Memory B cell (primary cell): ENCODE measurements around the gene ATP5ME.

Experiments used
- ATAC-seq: fragments of 150-1000 bp; cut with Tn5 transposase; 2 replicates; pipeline ENCODE4 v1.10.0; 2021; ENCODE audit warnings: low read depth, mild to moderate bottlenecking, moderate library complexity
- DNase-seq, 2 donors: peaks; one replicate each; pipeline ENCODE4 v3.0.0; 2022; ENCODE audit warnings: low spot score in 2 of 2
- H3K27ac Mint-ChIP-seq: one replicate; pipeline ENCODE4 v1.8.0; 2022; ENCODE audit warnings: mild to moderate bottlenecking, moderate library complexity, mixed read lengths
- H3K27me3 Mint-ChIP-seq: one replicate; pipeline ENCODE4 v1.8.0; 2022; ENCODE audit warnings: mixed read lengths
- H3K36me3 Mint-ChIP-seq: one replicate; pipeline ENCODE4 v1.8.0; 2022; ENCODE audit warnings: mild to moderate bottlenecking, mixed read lengths
- H3K4me1 Mint-ChIP-seq: one replicate; pipeline ENCODE4 v1.8.0; 2022; ENCODE audit warnings: mixed read lengths
- H3K4me3 Mint-ChIP-seq: one replicate; pipeline ENCODE4 v1.8.0; 2022; ENCODE audit warnings: mild to moderate bottlenecking, moderate library complexity, mixed read lengths
- H3K9me3 Mint-ChIP-seq: one replicate; pipeline ENCODE4 v1.8.0; 2022; ENCODE audit warnings: mixed read lengths

ATP5ME gene

GRCh38 chr4:661881-662761 lies 12.0 kb downstream of the ATP5ME start:
- H3K4me3 Mint-ChIP-seq: peak overlapping the region; percentile 85
- H3K27ac Mint-ChIP-seq: peak overlapping the region; percentile 81
- no peak for DNase-seq

GRCh38 chr4:661231-661630 lies 12.8 kb downstream of the ATP5ME start:
- DNase-seq (no peak), ATAC-seq (no peak)
- Mint-ChIP-seq H3K27ac (no peak overlapping the region), H3K36me3 (peaks cover 10% of the 10 kb centered on the region), H3K4me1 (peaks cover 5% of the 10 kb centered on the region), H3K9me3 (peaks cover 4% of the 10 kb centered on the region), H3K27me3 (no peaks in the 10 kb centered on the region), H3K4me3 (no peak overlapping the region)

More at GRCh38 chr4:661881-662761, 12.0 kb downstream of the ATP5ME start:
- Mint-ChIP-seq H3K4me1 (peaks cover 5% of the 10 kb centered on the region), H3K36me3 (peaks cover 10% of the 10 kb centered on the region), H3K27me3 (no peaks in the 10 kb centered on the region), H3K9me3 (peaks cover 4% of the 10 kb centered on the region)
- ATAC-seq: no peak

- Mint-ChIP-seq H3K36me3 (peaks cover 10% of the 10 kb centered on the region), H3K9me3 (peaks cover 4% of the 10 kb centered on the region), H3K27me3 (no peaks in the 10 kb centered on the region), H3K4me1 (peaks cover 5% of the 10 kb centered on the region), H3K4me3 (no peak overlapping the region), H3K27ac (no peak overlapping the region)
- ATAC-seq: no peak
- DNase-seq: no peak
These were observed 13.7 kb downstream of the ATP5ME start for GRCh38 chr4:660401-660800.

- Mint-ChIP-seq H3K4me1 (peaks cover 5% of the 10 kb centered on the region), H3K27me3 (no peaks in the 10 kb centered on the region), H3K27ac (no peak overlapping the region), H3K36me3 (peaks cover 10% of the 10 kb centered on the region), H3K9me3 (peaks cover 4% of the 10 kb centered on the region), H3K4me3 (no peak overlapping the region)
- ATAC-seq (no peak), DNase-seq (no peak)
These were observed 14.2 kb downstream of the ATP5ME start for GRCh38 chr4:659851-660250.

GRCh38 chr4:658681-659667 lies 15.1 kb downstream of the ATP5ME start:
- no peaks in the 10 kb centered on the region for H3K27me3 Mint-ChIP-seq
- no peak overlapping the region for H3K4me3 Mint-ChIP-seq
- ATAC-seq: no peak

GRCh38 chr4:657834-658667 lies 16.0 kb downstream of the ATP5ME start:
- peaks cover under 1% of the 10 kb centered on the region for H3K4me1 Mint-ChIP-seq
- H3K9me3 Mint-ChIP-seq: peaks cover 4% of the 10 kb centered on the region
- H3K27me3 Mint-ChIP-seq: no peaks in the 10 kb centered on the region
- peaks cover 10% of the 10 kb centered on the region for H3K36me3 Mint-ChIP-seq
- H3K4me3 Mint-ChIP-seq: no peak overlapping the region
- DNase-seq: no peak
- H3K27ac Mint-ChIP-seq: no peak overlapping the region
- no peak for ATAC-seq

More at GRCh38 chr4:658681-659667, 15.1 kb downstream of the ATP5ME start:
- DNase-seq: no peak
- H3K9me3 Mint-ChIP-seq: peaks cover 4% of the 10 kb centered on the region
- peaks cover 2% of the 10 kb centered on the region for H3K4me1 Mint-ChIP-seq
- H3K36me3 Mint-ChIP-seq: peaks cover 10% of the 10 kb centered on the region
- H3K27ac Mint-ChIP-seq: no peak overlapping the region

GRCh38 chr4:657338-657833 lies 16.7 kb downstream of the ATP5ME start:
- DNase-seq (no peak), ATAC-seq (no peak)
- Mint-ChIP-seq H3K36me3 (peaks cover 10% of the 10 kb centered on the region), H3K9me3 (peaks cover 4% of the 10 kb centered on the region), H3K27me3 (peaks cover 1% of the 10 kb centered on the region), H3K4me1 (peaks cover 2% of the 10 kb centered on the region), H3K4me3 (no peak overlapping the region), H3K27ac (no peak overlapping the region)

GRCh38 chr4:656436-657337 lies 17.4 kb downstream of the ATP5ME start:
- H3K4me1 Mint-ChIP-seq: peaks cover 2% of the 10 kb centered on the region
- H3K27me3 Mint-ChIP-seq: peaks cover 5% of the 10 kb centered on the region
- no peak for DNase-seq
- peaks cover 4% of the 10 kb centered on the region for H3K9me3 Mint-ChIP-seq
- H3K36me3 Mint-ChIP-seq: peaks cover 10% of the 10 kb centered on the region
- ATAC-seq: no peak
- H3K27ac Mint-ChIP-seq: no peak overlapping the region
- H3K4me3 Mint-ChIP-seq: no peak overlapping the region

- Mint-ChIP-seq H3K27me3 (peaks cover 7% of the 10 kb centered on the region), H3K4me3 (no peak overlapping the region), H3K27ac (no peak overlapping the region), H3K36me3 (peaks cover 6% of the 10 kb centered on the region), H3K4me1 (peaks cover 2% of the 10 kb centered on the region), H3K9me3 (peaks cover under 1% of the 10 kb centered on the region)
- ATAC-seq (no peak), DNase-seq (no peak)
These were observed 18.5 kb downstream of the ATP5ME start for GRCh38 chr4:655464-656151.

- peaks cover 9% of the 10 kb centered on the region for H3K27me3 Mint-ChIP-seq
- H3K27ac Mint-ChIP-seq: no peak overlapping the region
- H3K36me3 Mint-ChIP-seq: peaks cover 2% of the 10 kb centered on the region
- peaks cover 2% of the 10 kb centered on the region for H3K4me1 Mint-ChIP-seq
- ATAC-seq (no peak), DNase-seq (no peak)
- H3K4me3 Mint-ChIP-seq: no peak overlapping the region
- no peaks in the 10 kb centered on the region for H3K9me3 Mint-ChIP-seq
These were observed 19.1 kb downstream of the ATP5ME start for GRCh38 chr4:654871-655463.

GRCh38 chr4:654503-654845 lies 19.6 kb downstream of the ATP5ME start:
- H3K9me3 Mint-ChIP-seq: no peaks in the 10 kb centered on the region
- DNase-seq (no peak), ATAC-seq (no peak)
- H3K36me3 Mint-ChIP-seq: no peaks in the 10 kb centered on the region
- peaks cover 2% of the 10 kb centered on the region for H3K4me1 Mint-ChIP-seq
- no peak overlapping the region for H3K27ac Mint-ChIP-seq
- H3K27me3 Mint-ChIP-seq: peaks cover 9% of the 10 kb centered on the region
- H3K4me3 Mint-ChIP-seq: no peak overlapping the region
